Keratinocyte (primary cell): Measurements from ENCODE around the gene SRGN. TPM values are rescaled to one million over a fixed set of nuclear protein-coding genes. Genes with fewer than 3 reads are reported as not detected.

Experiments used
- DNase-seq: peaks from one replicate; pipeline ENCODE4 v3.0.0-alpha.2; 2011; ENCODE audit warnings: low read depth, missing footprints, low spot score
- FAIRE-seq: peaks from 2 replicates; lab custom pipeline; 2011; peaks lifted over from hg19 to GRCh38; lab: Jason Lieb, UNC
- H2AFZ ChIP-seq: 2 replicates; pipeline ENCODE4 v1.6.0; 2012; ENCODE audit warnings: low read length, control low read depth, inconsistent platforms; ENCODE audit not compliant: control insufficient read depth
- H3K27ac ChIP-seq: 2 replicates; pipeline ENCODE4 v1.5.1; 2011; ENCODE audit warnings: low read length; ENCODE audit not compliant: control insufficient read depth, insufficient read depth
- H3K27me3 ChIP-seq: 3 replicates; pipeline ENCODE4 v1.6.0; 2011; ENCODE audit warnings: low read length; ENCODE audit not compliant: control insufficient read depth, insufficient read depth; ENCODE audit errors: extremely low read depth
- H3K36me3 ChIP-seq, 2 experiments: 2 replicates in 1 of 2; 3 replicates in 1 of 2; pipeline ENCODE4 v1.5.1; 2011; ENCODE audit warnings: low read length in 2 of 2, mild to moderate bottlenecking in 1 of 2; ENCODE audit not compliant: control insufficient read depth in 2 of 2, insufficient read depth in 2 of 2; ENCODE audit errors: extremely low read depth in 1 of 2
- H3K4me1 ChIP-seq: 3 replicates; pipeline ENCODE4 v1.5.1; 2011; ENCODE audit warnings: low read length; ENCODE audit not compliant: control insufficient read depth, insufficient read depth; ENCODE audit errors: extremely low read depth
- H3K4me2 ChIP-seq: 3 replicates; pipeline ENCODE4 v1.6.0; 2011; ENCODE audit warnings: low read depth, low read length; ENCODE audit not compliant: control insufficient read depth, insufficient read depth; ENCODE audit errors: extremely low read depth
- H3K4me3 ChIP-seq, 3 experiments: fragments of 200-600 bp in 1 of 3; sonication (generic) in 1 of 3; 2 replicates in 2 of 3; 3 replicates in 1 of 3; pipeline ENCODE4 v1.5.1; 2011 to 2016; ENCODE audit warnings: low read length in 3 of 3, mild to moderate bottlenecking in 3 of 3, control low read depth in 2 of 3, inconsistent platforms in 1 of 3, low read depth in 1 of 3, mixed read lengths in 1 of 3, mixed run types in 1 of 3, moderate library complexity in 1 of 3; ENCODE audit not compliant: control insufficient read depth in 2 of 3, insufficient read depth in 2 of 3; ENCODE audit errors: extremely low read depth in 1 of 3
- H3K79me2 ChIP-seq: 2 replicates; pipeline ENCODE4 v1.6.0; 2012; ENCODE audit warnings: low read length; ENCODE audit not compliant: control insufficient read depth, insufficient read depth
- H3K9ac ChIP-seq: 3 replicates; pipeline ENCODE4 v1.6.0; 2011; ENCODE audit warnings: low read length; ENCODE audit not compliant: control insufficient read depth, insufficient read depth; ENCODE audit errors: extremely low read depth
- H3K9me1 ChIP-seq: 3 replicates; pipeline ENCODE4 v1.6.0; 2011; ENCODE audit warnings: low read length; ENCODE audit not compliant: control insufficient read depth, insufficient read depth; ENCODE audit errors: extremely low read depth
- H3K9me3 ChIP-seq: 2 replicates; pipeline ENCODE4 v1.5.1; 2012; ENCODE audit warnings: low read depth, low read length; ENCODE audit not compliant: control insufficient read depth
- H4K20me1 ChIP-seq: 3 replicates; pipeline ENCODE4 v1.6.0; 2011; ENCODE audit warnings: low read length; ENCODE audit not compliant: control insufficient read depth, insufficient read depth; ENCODE audit errors: extremely low read depth
- EZH2 ChIP-seq: IDR thresholded peaks from one replicate; pipeline ENCODE4 v1.6.1; 2012; ENCODE audit warnings: inconsistent platforms, mild to moderate bottlenecking, low read length, moderate library complexity
- dilution Hi-C: fragments of 300-500 bp; cut with MboI; formaldehyde crosslinking; loops from one replicate; pipeline ENCODE4 v1.7.0; 2020; ENCODE audit warnings: low sequenced_read_pairs; ENCODE audit not compliant: extremely low pct_ligation_motif_present
- polyA plus RNA-seq, 5 experiments: library from polyadenylated mRNA; depleted of rRNA in 3 of 5; stranded (reverse) in 3 of 5; stranded (forward) in 1 of 5; unstranded in 1 of 5; fragments of >200 nt; gene quantifications; 1 replicate in 1 of 5; 2 replicates in 3 of 5; 3 replicates in 1 of 5; pipeline versions ENCODE4 v1.2.1 to v1.2.3, GENCODE V29; 2011 to 2012; ENCODE audit warnings: missing spikeins in 2 of 5, low read depth in 1 of 5, low replicate concordance in 1 of 5
- TF ChIP-seq, protein P1 (sequence below), 3 experiments: IDR thresholded peaks in 1 of 3; conservative IDR thresholded peaks in 1 of 3; optimal IDR thresholded peaks in 1 of 3; 2 replicates in 2 of 3; 3 replicates in 1 of 3; pipeline versions ENCODE3 to v1.5.1; 2011; ENCODE audit warnings: low read length in 3 of 3, mild to moderate bottlenecking in 3 of 3, moderate library complexity in 2 of 3, control low read depth in 1 of 3, inconsistent platforms in 1 of 3; ENCODE audit not compliant: insufficient read depth in 2 of 3; ENCODE audit errors: extremely low read depth in 1 of 3

The SRGN gene
- polyA plus RNA-seq, 1 donor (not counting 4 experiments of a cell fraction or from before 2014, with no cell fraction given) = 2.1 TPM

- no peak overlapping the region for H3K9ac ChIP-seq
- FAIRE-seq = no peak
- H3K27ac ChIP-seq = no peak overlapping the region
- no peaks in the 10 kb centered on the region for H3K9me1 ChIP-seq
- no peaks in the 10 kb centered on the region for H3K27me3 ChIP-seq
- TF ChIP-seq, protein P1, sequence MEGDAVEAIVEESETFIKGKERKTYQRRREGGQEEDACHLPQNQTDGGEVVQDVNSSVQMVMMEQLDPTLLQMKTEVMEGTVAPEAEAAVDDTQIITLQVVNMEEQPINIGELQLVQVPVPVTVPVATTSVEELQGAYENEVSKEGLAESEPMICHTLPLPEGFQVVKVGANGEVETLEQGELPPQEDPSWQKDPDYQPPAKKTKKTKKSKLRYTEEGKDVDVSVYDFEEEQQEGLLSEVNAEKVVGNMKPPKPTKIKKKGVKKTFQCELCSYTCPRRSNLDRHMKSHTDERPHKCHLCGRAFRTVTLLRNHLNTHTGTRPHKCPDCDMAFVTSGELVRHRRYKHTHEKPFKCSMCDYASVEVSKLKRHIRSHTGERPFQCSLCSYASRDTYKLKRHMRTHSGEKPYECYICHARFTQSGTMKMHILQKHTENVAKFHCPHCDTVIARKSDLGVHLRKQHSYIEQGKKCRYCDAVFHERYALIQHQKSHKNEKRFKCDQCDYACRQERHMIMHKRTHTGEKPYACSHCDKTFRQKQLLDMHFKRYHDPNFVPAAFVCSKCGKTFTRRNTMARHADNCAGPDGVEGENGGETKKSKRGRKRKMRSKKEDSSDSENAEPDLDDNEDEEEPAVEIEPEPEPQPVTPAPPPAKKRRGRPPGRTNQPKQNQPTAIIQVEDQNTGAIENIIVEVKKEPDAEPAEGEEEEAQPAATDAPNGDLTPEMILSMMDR (optimal IDR thresholded peaks at IDR 0.05 in 1 of 3, IDR thresholded peaks at IDR 0.05 in 1 of 3, conservative IDR thresholded peaks at IDR 0.05 in 1 of 3; ENCODE audit: extremely low read depth in 1 of 3, insufficient read depth in 2 of 3, low read length in 3 of 3) = no peak
- TF ChIP-seq EZH2 = no peak
- no peak overlapping the region for H2AFZ ChIP-seq
- no peaks in the 10 kb centered on the region for H4K20me1 ChIP-seq
- no peak overlapping the region for H3K4me2 ChIP-seq
- no peaks in the 10 kb centered on the region for H3K36me3 ChIP-seq
- no peak overlapping the region for H3K4me3 ChIP-seq
- DNase-seq = no peak
- no peaks in the 10 kb centered on the region for H3K4me1 ChIP-seq
- dilution Hi-C loops = no loop called here
- H3K79me2 ChIP-seq = no peaks in the 10 kb centered on the region
- H3K9me3 ChIP-seq = no peaks in the 10 kb centered on the region
Observed at GRCh38 chr10:69096045-69096444, 8.1 kb downstream of the SRGN start.

DNA sequence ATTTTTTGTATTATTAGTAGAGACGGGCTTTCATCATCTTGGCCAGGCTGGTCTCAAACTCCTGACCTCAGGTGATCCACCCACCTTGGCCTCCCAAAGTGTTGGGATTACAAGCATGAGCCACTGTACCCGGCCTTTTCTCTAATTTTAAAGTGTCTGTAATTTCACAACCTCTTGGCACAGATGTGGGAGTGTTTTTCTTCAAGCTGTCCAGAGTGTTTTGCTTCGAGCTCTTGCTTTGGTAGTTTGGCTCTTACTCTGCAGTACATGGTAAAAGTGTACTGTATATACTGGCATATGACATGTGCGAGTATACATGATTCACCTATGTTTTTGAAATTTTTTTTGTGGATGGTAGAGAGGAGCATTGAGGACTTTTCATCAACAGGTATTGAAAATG lies 9.8 kb downstream of the SRGN start:
- Histone ChIP-seq H3K27me3 (no peaks in the 10 kb centered on the region), H3K9me1 (no peaks in the 10 kb centered on the region), H3K79me2 (no peaks in the 10 kb centered on the region), H3K9me3 (no peaks in the 10 kb centered on the region), H3K4me2 (no peak overlapping the region), H3K9ac (no peak overlapping the region), H4K20me1 (no peaks in the 10 kb centered on the region), H3K27ac (no peak overlapping the region), H3K4me1 (no peaks in the 10 kb centered on the region), H3K4me3 (no peak overlapping the region), H2AFZ (no peak overlapping the region), H3K36me3 (no peaks in the 10 kb centered on the region)
- no peak for TF ChIP-seq EZH2
- TF ChIP-seq, protein P1 (optimal IDR thresholded peaks at IDR 0.05 in 1 of 3, IDR thresholded peaks at IDR 0.05 in 1 of 3, conservative IDR thresholded peaks at IDR 0.05 in 1 of 3; ENCODE audit: extremely low read depth in 1 of 3, insufficient read depth in 2 of 3, low read length in 3 of 3) = no peak
- DNase-seq (no peak), FAIRE-seq (no peak)
- dilution Hi-C loops = no loop called here
